Right atrium auricular region (tissue), 2 donors: Measurements from ENCODE around the gene SEMA3C. TPM values are rescaled to one million over a fixed set of nuclear protein-coding genes. Genes with fewer than 3 reads are reported as not detected.

Experiments
- DNase-seq: peaks from one replicate; pipeline ENCODE4 v3.0.0-alpha.2; 2019; ENCODE audit warnings: low spot score
- H3K27ac ChIP-seq, 2 donors: fragments of 200-600 bp; sonication (generic); 1 replicate in 1 of 2; 2 replicates in 1 of 2; pipeline ENCODE4 v1.5.1; 2016 to 2019
- H3K27me3 ChIP-seq, 2 donors: fragments of 200-600 bp; sonication (generic); one replicate each; pipeline versions ENCODE4 v1.5.1 to v1.6.0; 2017 to 2019
- H3K36me3 ChIP-seq: fragments of 200-600 bp; sonication (generic); one replicate; pipeline ENCODE4 v1.5.1; 2016
- H3K4me1 ChIP-seq, 2 donors: fragments of 200-600 bp; sonication (generic); one replicate each; pipeline versions ENCODE4 v1.5.1 to v1.6.0; 2017 to 2019
- H3K4me3 ChIP-seq, 2 donors: fragments of 200-600 bp; sonication (generic); 1 replicate in 1 of 2; 2 replicates in 1 of 2; pipeline ENCODE4 v1.5.1; 2017 to 2019; ENCODE audit warnings: mild to moderate bottlenecking in 1 of 2, moderate library complexity in 1 of 2
- H3K9me3 ChIP-seq, 2 donors: fragments of 200-600 bp; sonication (generic); one replicate each; pipeline ENCODE4 v1.5.1; 2019
- CTCF ChIP-seq, 2 donors: fragments of 200-600 bp; sonication (generic); IDR thresholded peaks; one replicate each; pipeline ENCODE4 v1.5.1; 2019; ENCODE audit warnings: antibody characterized with exemption in 2 of 2
- total RNA-seq, 2 donors: library from RNA; depleted of rRNA; stranded (reverse); fragments of >200 nt; gene quantifications; one replicate each; pipeline ENCODE4 v1.1.0, GENCODE V29; 2016

SEMA3C gene
- total RNA-seq, 2 donors from 2014 or later, result 58.3 to 61.6 TPM

GRCh38 chr7:80816806-80817205, 102.0 kb downstream of the SEMA3C start:
- no peak for TF ChIP-seq CTCF (IDR thresholded peaks at IDR 0.05)
- H3K4me3 ChIP-seq, result no peak overlapping the region
- no peak overlapping the region for H3K27ac ChIP-seq
- no peaks in the 10 kb centered on the region for H3K36me3 ChIP-seq
- H3K27me3 ChIP-seq, result no peaks in the 10 kb centered on the region
- DNase-seq, result no peak
- no peaks in the 10 kb centered on the region for H3K4me1 ChIP-seq
- H3K9me3 ChIP-seq, result no peaks in the 10 kb centered on the region

GRCh38 chr7:80815733-80816132, 103.1 kb downstream of the SEMA3C start:
- Histone ChIP-seq H3K4me3 (no peak overlapping the region), H3K4me1 (no peaks in the 10 kb centered on the region), H3K36me3 (no peaks in the 10 kb centered on the region), H3K27me3 (no peaks in the 10 kb centered on the region), H3K27ac (no peak overlapping the region), H3K9me3 (no peaks in the 10 kb centered on the region)
- TF ChIP-seq CTCF (IDR thresholded peaks at IDR 0.05), result no peak
- DNase-seq, result no peak

DNA sequence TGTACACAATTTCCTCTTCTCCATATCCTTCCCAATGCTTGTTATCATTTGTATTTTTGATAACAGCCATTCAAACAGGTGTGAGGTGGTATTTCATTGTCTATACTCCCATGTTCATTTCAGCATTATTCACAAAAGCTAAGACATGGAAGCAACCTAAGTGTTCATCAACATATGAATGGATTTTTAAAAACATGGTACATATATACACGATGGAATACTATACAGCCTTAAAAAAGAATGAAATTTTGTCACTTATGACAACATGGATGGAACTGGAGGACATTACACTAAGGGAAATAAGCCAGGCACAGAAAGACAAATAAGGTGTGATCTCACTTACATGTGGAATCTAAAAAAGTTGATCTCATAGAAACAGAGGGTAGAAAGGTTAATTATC, 109.3 kb downstream of the SEMA3C start:
- Histone ChIP-seq H3K4me1 (no peaks in the 10 kb centered on the region), H3K36me3 (no peaks in the 10 kb centered on the region), H3K27ac (no peak overlapping the region), H3K4me3 (no peak overlapping the region), H3K9me3 (no peaks in the 10 kb centered on the region), H3K27me3 (no peaks in the 10 kb centered on the region)
- TF ChIP-seq CTCF (IDR thresholded peaks at IDR 0.05), result no peak
- DNase-seq, result no peak

DNA sequence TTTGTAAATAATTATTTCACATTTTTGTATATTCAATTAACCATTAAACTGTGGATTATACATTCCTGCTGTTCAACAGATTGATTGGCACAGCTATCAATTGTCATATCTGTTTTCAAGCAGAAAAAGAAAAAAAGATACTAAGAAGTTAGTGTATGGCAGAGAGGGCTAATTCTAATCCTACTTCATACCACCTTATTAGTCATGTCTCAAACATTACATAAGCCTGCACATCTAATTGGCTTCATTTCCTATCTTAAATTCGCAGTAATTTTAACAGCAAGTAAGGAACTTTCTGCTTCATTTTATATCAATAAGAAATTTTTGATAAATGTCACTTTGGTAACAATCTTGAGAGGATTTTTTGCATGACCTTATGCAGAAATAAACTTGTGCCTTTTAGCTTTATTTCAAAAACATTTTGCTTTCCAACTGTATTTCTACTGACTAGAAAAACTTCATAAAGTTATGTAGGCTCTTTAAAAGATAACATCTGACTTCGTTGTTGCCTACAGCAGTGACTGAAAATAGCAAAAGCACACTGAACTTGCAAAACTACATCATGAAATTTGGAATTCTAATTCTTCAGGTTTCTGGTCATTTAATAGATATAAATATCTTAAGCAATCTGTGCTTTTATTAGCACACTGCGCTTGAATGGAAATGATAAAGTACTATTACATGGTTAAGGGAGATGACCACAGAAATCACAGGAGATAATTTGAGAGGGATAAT, 111.5 kb downstream of the SEMA3C start:
- Histone ChIP-seq H3K4me3 (no peak overlapping the region), H3K27ac (no peak overlapping the region), H3K36me3 (no peaks in the 10 kb centered on the region), H3K27me3 (no peaks in the 10 kb centered on the region), H3K4me1 (no peaks in the 10 kb centered on the region), H3K9me3 (no peaks in the 10 kb centered on the region)
- no peak for TF ChIP-seq CTCF (IDR thresholded peaks at IDR 0.05)
- no peak for DNase-seq

- no peak for DNase-seq
- H3K27ac ChIP-seq, result no peak overlapping the region
- TF ChIP-seq CTCF (IDR thresholded peaks at IDR 0.05), result no peak
These were observed 112.2 kb downstream of the SEMA3C start for GRCh38 chr7:80806663-80807062.

DNA sequence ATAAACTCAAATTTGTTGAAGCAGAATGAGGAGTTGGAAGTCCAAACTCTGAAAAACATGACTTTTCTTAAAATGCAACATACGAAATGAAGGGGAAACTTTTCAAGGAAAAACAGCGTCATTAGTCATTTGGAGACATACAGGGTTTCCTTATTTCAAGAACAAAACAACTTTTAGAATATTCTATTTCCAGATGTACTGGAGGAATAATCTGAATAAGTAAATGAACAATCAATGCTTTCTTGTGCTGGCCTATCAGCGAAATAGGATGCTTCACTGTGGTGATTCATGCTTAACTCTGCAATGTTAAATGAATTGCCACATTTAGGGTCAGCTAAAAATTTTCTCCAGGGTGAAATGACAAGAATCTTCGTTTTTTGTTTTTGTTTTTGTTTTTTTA, 114.3 kb downstream of the SEMA3C start:
- Histone ChIP-seq H3K4me1 (no peaks in the 10 kb centered on the region), H3K36me3 (no peaks in the 10 kb centered on the region), H3K4me3 (no peak overlapping the region), H3K9me3 (no peaks in the 10 kb centered on the region), H3K27ac (no peak overlapping the region), H3K27me3 (no peaks in the 10 kb centered on the region)
- DNase-seq, result no peak
- TF ChIP-seq CTCF (IDR thresholded peaks at IDR 0.05), result no peak

More at GRCh38 chr7:80806663-80807062, 112.2 kb downstream of the SEMA3C start:
- no peaks in the 10 kb centered on the region for H3K9me3 ChIP-seq
- no peaks in the 10 kb centered on the region for H3K27me3 ChIP-seq
- no peaks in the 10 kb centered on the region for H3K36me3 ChIP-seq
- no peak overlapping the region for H3K4me3 ChIP-seq
- H3K4me1 ChIP-seq, result no peaks in the 10 kb centered on the region
